GM12875 (cell line): ENCODE results near the gene FBXO24.

Source experiments
- H3K4me3 ChIP-seq: one replicate; pipeline ENCODE4 v1.5.1; 2011; ENCODE audit warnings: low read depth, low read length, control low read depth
- CTCF ChIP-seq: IDR thresholded peaks from 2 replicates; pipeline ENCODE4 v1.5.1; 2011; ENCODE audit warnings: low read depth, mild to moderate bottlenecking, control low read depth, inconsistent platforms, low read length, moderate library complexity, borderline replicate concordance; ENCODE audit not compliant: insufficient read depth

FBXO24 gene

GRCh38 chr7:100576384-100576993 lies 9.6 kb upstream of the FBXO24 start:
- TF ChIP-seq CTCF = no peak
- H3K4me3 ChIP-seq = no peak overlapping the region

GRCh38 chr7:100577103-100577502 lies 9.0 kb upstream of the FBXO24 start:
- no peak for TF ChIP-seq CTCF
- no peak overlapping the region for H3K4me3 ChIP-seq

GRCh38 chr7:100577507-100577906 lies 8.6 kb upstream of the FBXO24 start:
- TF ChIP-seq CTCF = no peak

GRCh38 chr7:100578246-100579183 lies 7.6 kb upstream of the FBXO24 start:
- H3K4me3 ChIP-seq = no peak overlapping the region
- TF ChIP-seq CTCF = no peak

More at GRCh38 chr7:100577507-100577906, 8.6 kb upstream of the FBXO24 start:
- no peak overlapping the region for H3K4me3 ChIP-seq

- TF ChIP-seq CTCF = no peak
- H3K4me3 ChIP-seq = no peak overlapping the region
Observed at GRCh38 chr7:100580466-100581283, 5.5 kb upstream of the FBXO24 start.

- H3K4me3 ChIP-seq = no peak overlapping the region
- no peak for TF ChIP-seq CTCF
Observed at GRCh38 chr7:100582041-100582579, 4.0 kb upstream of the FBXO24 start.
